ACHN (cell line): ENCODE data around the gene COL17A1.

Experiments used
- DNase-seq: peaks from one replicate; pipeline ENCODE4 v3.0.0-alpha.2; 2015
- in situ Hi-C: cut with HindIII; loops from 2 replicates; pipeline ENCODE4 v1.10.0; 2017; ENCODE audit warnings: low sequenced_read_pairs, low pct_ligation_motif_present, low pct_unique_long_range_greater_than_20kb

COL17A1 gene

DNA sequence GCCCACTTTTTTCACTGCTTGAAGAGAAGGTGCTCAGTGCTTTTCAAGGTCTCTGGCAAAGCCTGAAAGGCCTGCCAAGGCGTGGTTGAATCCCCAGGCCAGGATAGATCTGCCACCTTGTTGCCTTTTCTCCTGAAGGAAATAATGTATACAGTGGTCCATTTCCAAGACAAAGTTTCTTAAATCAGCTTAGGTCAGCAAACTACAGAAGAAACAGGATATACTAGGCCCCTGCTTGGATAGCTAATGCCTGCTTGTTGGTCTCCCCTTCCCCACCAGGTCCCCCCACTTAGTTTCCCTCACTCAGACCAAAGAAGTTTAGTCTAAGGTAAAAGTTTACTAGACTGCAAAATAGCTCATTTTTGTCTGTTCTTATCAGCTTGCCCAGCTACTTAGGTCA lies 19.9 kb downstream of the COL17A1 start:
- DNase-seq: no peak
- in situ Hi-C loops: no loop called here

GRCh38 chr10:104061196-104061595 lies 24.5 kb downstream of the COL17A1 start:
- in situ Hi-C loops: no loop called here
- no peak for DNase-seq

- in situ Hi-C loops: no loop called here
- DNase-seq: no peak
These were observed 26.3 kb downstream of the COL17A1 start for GRCh38 chr10:104059364-104059763.

DNA sequence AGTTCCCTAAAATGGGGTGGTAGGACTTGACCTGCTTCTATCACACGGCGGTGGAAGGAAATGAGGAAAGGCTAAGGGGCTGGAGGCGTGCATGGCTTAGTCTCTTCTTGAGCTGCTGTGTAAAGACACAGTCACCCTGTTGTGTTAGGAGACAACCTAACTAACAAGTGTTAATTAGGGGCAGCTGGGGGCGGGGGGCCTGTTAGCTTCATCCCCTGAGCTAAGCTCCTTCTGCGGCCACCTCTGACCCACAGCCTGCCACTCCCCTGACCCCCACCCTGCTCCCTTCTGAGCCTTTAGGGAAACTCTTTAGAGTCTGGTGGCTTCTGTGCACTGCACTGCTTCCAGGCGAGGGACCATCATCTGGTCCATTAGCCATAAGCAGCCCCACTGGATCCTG lies 28.0 kb downstream of the COL17A1 start:
- no peak for DNase-seq
- in situ Hi-C loops: no loop called here

DNA sequence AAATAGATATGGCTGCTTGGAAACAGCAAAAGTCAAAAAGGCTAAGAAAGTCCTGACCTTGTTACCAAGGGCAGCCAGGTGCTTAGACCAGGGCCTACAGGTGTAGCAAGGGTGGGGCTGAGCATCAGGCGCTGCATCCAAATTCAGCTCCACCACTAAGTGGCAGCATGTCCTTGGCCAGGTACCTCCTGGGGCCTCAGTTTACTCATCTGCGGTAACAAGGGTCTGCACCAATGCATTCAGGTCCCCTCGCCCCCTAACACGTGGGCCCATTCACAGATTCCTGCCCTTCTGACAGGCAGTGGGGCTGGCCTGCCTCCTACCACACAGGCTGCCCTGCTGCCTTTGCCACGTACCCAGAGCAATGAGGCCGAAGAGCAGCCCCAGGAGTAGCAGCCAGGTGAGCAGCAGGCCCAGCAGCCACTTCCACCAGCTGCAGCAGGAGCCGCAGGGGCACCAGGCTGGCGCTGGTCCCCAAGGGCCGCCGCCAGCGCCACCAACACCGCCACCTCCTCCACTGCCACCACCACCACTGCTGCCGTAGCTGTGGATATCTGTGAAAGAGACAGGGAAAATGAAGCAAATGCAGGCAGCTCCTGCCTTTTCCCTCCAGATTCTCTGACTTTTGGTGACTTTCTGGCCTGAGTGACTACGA lies 28.9 kb downstream of the COL17A1 start:
- DNase-seq: no peak
- in situ Hi-C loops: no loop called here

DNA sequence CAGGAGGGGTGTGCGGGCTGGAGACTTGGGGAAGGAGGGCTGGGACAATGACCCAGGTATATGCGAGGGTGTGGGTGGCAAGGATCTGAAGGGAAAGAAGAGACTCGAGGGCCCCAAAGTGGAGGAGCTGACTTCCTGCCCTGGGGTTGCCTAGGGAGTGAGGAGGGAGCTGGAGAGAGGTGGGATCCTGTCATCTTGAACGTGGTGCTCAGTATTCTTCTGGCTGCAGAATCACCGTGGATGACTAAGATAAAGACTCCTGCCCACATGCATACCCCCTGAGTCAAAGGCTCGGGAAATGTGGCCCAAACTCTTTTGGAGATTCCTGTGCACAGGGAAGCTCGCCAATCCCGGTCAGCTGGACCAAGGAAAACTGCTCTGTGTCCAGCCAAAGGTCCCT lies 31.2 kb downstream of the COL17A1 start:
- in situ Hi-C loops: no loop called here
- DNase-seq: peak; percentile 62

DNA sequence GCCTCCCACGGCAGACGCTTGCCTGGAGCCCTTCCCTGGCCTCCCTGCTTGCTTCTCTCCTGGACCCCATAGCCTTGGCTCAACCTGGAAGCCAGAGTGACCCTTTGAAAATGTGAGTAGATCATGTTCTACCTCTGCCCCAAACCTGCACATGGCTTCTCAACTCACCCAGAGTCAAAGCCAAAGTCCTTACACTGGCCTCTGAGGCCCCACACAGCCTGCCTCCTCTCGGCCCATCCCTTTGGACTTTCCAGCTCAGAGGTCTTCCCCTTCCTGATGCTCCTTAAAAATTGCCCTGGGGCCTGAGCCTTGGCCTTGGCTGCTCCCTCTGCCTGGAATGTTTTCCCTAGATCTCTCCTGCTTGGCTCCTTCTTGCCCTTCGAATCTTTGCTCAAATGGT lies 32.5 kb downstream of the COL17A1 start:
- in situ Hi-C loops: no loop called here
- no peak for DNase-seq

DNA sequence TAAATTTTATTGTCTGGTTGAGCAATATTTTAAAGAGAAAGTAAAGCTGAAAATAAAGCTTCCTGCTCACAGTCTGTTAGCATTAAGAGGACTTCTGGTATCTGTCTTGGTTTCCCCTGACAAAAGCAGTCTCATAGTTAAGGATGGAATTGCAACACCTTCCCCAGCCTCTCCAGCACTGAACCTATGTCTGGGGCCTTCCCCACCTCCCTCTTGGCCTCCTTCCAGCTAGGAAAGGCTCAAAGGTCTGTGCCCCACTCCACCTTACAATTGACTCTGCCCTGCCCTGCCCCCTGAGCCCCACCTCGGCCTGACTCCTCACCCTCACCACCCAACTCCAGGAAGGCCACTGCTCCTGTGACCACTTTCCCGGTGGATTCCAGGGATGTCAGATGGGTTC lies 33.2 kb downstream of the COL17A1 start:
- in situ Hi-C loops: no loop called here
- DNase-seq: no peak

DNA sequence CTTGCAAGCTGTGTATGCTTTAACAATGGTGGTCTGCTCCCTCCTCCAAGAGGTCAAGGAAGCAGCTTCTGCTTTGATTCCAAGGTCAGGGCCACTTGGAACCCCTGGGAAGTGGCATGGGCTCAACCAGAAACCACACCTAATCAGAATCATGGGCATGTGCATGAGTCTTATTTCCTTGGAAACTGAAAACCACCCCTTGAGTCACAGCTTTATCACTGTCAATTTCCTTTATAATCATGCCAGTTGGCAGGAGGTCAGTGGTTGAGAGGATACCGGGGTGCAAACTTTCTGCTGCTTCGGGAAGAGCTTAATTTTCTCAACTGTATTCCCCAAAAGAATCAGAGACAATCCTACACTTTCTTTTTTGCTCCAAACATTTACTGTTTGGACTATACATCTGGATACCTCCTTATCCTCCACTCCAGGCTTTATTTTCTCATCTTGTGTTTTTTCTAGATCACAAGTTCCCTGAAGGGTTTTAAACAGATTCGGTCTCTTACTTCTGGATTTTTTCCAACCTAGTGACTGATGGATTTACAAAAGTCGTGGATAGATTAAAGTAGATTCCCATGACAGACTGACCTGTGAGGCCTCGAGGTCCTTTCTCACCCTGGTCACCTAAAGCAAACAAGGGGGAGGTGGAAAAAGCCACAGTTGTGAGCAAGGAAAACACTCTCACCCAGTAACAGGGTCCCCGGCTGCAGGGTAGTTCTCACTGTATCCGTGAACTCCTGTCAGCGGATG lies 36.0 kb downstream of the COL17A1 start:
- peak; percentile 56 for DNase-seq
- in situ Hi-C loops: no loop called here

GRCh38 chr10:104046651-104047050 lies 39.0 kb downstream of the COL17A1 start:
- DNase-seq: no peak
- in situ Hi-C loops: no loop called here

DNA sequence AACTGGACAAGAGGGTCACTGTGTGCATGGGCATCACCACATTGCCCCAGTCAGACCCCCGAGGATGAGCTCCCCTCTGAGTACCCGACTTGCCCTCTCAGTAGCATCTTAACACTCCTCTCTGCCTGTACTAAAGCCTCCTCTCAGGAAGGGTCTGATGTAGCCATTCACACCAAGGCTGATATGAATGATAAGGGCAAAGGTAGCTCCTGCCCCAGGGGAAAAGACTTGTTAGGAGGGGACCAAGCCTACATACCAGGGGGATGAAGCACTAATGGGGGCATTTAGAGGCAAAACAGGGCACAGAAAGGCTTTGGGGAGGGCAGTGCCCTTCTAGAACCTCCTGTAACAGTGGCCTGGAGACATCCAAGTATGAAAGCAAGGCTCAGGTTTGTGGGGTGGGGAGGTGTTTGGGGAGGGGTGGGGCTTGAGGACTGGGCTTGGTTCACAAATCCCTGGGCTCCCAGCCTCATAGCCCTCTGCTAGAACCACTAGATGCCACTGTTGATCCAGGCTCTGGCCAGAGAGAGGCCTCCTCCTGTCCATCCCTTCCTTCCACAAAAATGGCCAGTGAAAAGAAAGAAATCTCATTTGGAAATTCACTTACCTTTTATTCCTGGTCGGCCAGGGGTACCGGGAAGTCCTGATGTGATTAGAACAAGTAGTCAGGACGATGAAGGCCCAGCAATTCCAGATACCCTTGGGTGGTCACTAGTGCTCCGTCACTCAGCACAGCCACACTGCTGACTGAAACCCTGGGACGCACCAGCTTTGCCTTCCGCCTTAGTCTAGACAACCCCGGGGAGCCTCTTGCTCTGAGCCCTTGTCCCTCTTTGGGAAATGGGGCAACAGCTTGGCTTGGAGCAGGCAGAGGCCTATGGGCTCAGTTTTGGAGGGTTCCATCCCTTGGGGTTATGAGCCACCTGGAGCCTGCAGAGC lies 40.3 kb downstream of the COL17A1 start:
- in situ Hi-C loops: no loop called here
- peak; percentile 75 for DNase-seq

- in situ Hi-C loops: no loop called here
- DNase-seq: no peak
These were observed 41.8 kb downstream of the COL17A1 start for GRCh38 chr10:104043854-104044253.

DNA sequence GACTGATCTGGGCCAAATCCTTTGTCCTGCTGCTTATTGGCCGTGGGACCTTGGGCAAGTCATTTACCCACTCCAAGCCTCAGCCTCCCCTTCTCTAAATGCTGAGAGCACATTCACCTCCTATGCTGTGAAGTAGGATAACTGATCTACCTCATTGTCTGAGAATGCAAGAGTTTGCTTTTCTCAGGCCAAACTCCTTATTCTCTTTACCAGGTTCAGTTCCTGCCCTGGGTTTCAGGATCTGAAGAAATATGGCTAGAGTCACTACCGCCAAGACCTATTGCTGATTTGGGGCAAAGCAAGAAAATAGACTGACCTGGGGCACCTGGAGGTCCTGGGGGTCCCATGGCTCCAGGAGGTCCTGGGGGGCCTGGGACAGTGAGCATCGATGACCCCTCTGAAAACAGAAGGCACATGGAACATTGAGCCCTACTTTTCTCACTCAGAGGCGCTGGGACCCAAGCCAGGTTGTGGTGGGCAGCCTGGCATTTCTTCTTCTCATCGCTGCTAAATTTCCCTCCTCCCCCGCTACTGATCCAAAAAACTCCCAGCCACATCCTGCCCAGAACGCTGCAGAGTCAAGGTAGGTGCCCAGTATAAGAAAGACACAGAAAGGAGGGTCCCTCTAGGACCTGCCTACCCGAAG lies 42.4 kb downstream of the COL17A1 start:
- no peak for DNase-seq
- in situ Hi-C loops: no loop called here

- DNase-seq: no peak
- in situ Hi-C loops: no loop called here
These were observed 43.7 kb downstream of the COL17A1 start for GRCh38 chr10:104041891-104042535.

DNA sequence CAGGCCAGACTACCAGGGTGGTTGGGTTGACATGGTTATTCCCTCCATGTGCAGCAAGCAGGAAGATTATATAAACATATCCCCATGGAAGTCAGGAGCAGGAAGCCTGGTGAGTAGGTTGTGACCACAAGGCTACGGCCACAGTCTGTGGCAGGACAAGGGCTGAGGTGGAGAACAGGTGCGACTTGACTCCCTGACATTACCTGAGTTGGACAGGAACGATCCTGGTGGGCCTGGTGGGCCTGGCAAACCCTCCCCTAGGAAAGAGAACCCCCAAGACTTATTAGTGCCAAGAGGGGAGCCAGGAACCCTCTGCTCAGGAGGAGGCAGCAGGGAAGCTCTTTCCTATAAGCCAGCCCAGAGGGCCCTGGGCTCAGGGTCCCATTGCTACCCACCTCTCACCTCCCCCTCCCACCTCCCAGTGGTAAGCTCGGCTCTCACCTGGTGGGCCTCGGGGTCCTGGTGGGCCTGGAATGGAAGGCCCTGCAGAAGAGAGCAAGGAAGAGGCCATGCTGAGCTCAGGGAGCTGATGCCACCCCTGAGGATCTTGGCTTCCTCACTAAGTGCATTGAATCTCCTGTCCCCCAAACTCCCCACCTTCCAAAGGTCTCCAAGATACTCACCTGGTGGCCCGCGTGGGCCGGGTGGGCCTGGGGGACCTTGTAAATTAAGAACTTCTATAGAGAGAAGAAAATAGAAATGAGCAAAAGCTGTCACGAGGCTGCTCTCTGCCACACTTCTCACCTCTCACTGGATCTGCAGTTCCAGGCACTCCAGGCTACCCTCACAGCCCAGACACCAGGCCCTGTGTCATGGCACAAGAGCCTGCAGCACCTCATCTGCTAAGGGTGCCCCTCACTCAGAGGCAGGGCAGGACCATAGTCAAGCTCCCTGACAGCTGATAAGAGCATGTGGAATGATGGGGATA lies 44.6 kb downstream of the COL17A1 start:
- in situ Hi-C loops: no loop called here
- DNase-seq: no peak

DNA sequence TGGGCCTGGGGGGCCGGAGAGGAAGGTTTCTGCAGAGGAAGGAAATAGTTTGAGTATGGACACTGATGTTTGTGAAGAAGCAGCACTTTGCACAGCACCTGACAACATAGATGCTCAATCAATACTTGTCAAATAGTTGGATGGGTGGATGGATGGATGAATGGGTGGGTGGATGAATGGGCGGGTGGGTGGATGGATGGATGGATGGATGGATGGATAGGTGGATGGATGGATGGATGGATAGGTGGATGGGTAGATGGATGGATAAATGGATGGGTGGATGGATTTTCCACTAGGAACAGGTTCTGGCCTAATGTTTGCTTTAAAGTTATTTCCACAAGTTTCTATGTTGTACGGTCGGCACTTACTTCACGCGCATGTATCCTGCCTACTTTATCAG lies 45.3 kb downstream of the COL17A1 start:
- in situ Hi-C loops: no loop called here
- DNase-seq: no peak

DNA sequence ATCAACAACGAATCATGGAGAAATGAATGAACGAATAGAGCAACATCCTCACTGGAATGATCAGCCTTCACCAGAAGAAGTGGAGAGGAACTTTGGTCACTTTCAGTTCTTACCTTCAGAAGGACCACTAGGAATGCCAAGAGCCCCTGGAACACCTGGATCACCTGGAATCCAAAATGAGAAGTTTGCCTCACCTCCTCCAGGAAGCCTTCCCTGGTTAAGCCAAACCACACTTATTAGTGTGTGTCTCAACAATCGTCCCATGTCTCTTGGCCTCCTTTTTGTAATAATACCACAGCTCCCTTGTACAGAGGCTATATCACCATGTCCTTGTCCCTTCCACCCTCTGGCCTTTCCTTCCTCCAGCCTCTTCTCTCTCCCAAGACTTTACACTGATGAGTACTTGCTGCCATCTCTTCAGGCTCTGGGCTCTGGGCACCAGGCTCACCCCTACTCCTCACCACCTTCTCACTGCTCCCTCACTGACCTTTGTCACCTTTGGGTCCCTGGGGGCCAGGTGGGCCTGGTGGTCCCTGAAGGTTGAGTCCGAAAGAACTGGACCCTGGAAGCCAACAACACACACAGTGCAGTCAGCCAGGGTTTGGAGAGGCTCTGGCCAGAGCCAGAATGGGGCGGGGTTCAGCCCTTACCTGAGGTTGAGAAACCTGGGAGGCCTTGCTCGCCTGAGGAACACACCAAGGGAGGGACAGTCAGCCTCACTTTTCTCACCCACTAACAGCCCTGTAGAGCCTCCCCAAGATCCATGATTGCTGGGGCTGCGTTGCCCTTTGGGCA lies 46.5 kb downstream of the COL17A1 start:
- DNase-seq: no peak
- in situ Hi-C loops: no loop called here
